NCI-H2171 (cell line): ENCODE data around the gene ASXL2.

Source experiments
- DNase-seq: peaks from one replicate; lab custom pipeline; 2025; lab: John Stamatoyannopoulos, UW

The ASXL2 gene

DNA sequence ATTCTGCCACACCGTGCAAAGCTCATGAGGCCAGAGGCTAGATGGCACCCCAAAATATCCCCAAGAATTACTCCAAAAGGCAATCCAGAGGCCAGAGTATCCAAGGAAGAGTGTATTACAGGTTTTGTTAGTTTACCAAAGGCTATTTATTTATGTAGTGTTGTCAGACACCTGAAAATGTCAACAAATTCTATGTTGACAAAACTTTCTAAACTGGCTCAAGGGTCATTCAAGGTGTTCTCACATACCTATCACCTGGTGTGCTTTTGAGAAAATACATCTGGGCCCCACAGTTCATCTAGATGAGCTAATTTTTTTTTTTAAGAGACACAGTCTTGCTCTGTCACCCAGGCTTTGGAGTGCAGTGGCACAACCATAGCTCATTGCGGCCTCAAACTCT is 192.5 kb downstream of the ASXL2 start:
- DNase-seq: no peak

DNA sequence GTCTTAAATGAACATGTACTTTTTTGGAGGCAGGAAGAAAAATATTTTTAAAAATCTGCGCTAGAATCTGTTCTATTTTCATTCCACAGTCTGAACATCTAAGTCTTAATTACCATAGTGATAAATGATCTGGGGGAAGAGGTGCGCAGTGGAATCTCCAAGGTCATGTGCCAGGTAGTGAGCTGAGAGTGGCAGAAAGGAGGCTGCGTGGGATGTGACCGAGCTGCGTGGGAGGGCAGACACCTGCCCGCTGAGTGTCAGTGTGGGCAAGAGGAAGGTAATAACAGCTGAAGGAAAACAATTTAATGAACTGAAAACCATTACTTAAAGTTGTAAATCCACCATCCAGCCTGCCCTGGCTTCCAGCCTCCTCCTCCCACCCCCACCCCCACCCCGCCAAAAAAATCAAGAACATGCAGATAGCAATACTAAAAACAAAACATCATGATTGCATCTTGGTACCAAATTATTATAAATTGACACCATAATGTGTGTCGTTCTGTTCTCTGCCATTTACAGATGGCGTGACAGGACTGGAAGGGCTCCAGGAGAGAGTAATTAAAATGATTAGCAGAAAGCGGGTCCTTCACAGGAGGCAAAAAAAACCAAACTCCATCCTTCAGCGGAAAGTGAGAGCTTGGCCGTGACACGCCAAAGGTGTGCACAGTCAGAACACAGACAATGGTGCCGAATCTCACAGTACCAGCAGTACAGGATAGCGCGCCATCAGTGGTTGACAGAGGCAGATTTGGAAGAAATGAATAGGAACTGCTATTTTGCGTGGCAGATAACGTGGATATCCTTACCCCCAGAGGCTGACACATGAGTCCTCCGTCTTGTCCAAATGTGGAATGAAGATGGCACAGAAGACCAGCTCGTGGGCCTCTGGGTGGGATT is 193.5 kb downstream of the ASXL2 start:
- DNase-seq: peak; percentile 47
